Measurements from ENCODE around the gene COPS3.

GRCh38 chr17:17201907-17202306 is 79.1 kb downstream of the COPS3 start:
- TF ChIP-seq CTCF (conservative IDR thresholded peaks at IDR 0.05; ENCODE audit: low read depth in 2 of 2) (no peak), EZH2 (IDR thresholded peaks at IDR 0.05; ENCODE audit: low read depth, unreplicated experiment) (no peak), POLR2AphosphoS5 (IDR thresholded peaks at IDR 0.05; ENCODE audit: low read depth) (no peak), EZH2phosphoT487 (IDR thresholded peaks at IDR 0.05; ENCODE audit: unreplicated experiment) (no peak), CREB1 (CRISPR knock-in tag; IDR thresholded peaks at IDR 0.05; ENCODE audit: low read depth) (no peak), REST (IDR thresholded peaks at IDR 0.05; ENCODE audit: unreplicated experiment) (no peak), ETS1 (IDR thresholded peaks at IDR 0.05) (no peak), JUNB (IDR thresholded peaks at IDR 0.05; ENCODE audit: unreplicated experiment) (no peak), ZNF331 (CRISPR knock-in tag; IDR thresholded peaks at IDR 0.05; ENCODE audit: low read depth) (no peak), STAT1 (IDR thresholded peaks at IDR 0.05; ENCODE audit: unreplicated experiment) (no peak)
